H9 (cell line): ENCODE data around the gene ERCC6L2. TPM values are rescaled to one million over a fixed set of nuclear protein-coding genes. Genes with fewer than 3 reads are reported as not detected.

Experiments
- DNase-seq: peaks from one replicate; pipeline ENCODE4 v3.0.0-alpha.2; 2017
- H2AFZ ChIP-seq: one replicate; pipeline ENCODE4 v1.6.1; 2013; ENCODE audit warnings: mild to moderate bottlenecking, low read length, control low read depth, moderate library complexity
- H2AK5ac ChIP-seq: 2 replicates; pipeline ENCODE4 v1.6.1; 2013; ENCODE audit warnings: low read length, control low read depth, mixed read lengths; ENCODE audit not compliant: insufficient read length
- H2BK120ac ChIP-seq: one replicate; pipeline ENCODE4 v1.6.1; 2013; ENCODE audit warnings: low read depth, mild to moderate bottlenecking, low read length, control low read depth, inconsistent platforms; ENCODE audit not compliant: poor library complexity, severe bottlenecking
- H2BK12ac ChIP-seq: 2 replicates; pipeline ENCODE4 v1.6.1; 2013; ENCODE audit warnings: low read length, control low read depth, mixed read lengths, low read depth; ENCODE audit not compliant: insufficient read length
- H2BK15ac ChIP-seq: 2 replicates; pipeline ENCODE4 v1.6.1; 2013; ENCODE audit warnings: low read depth, low read length, control low read depth
- H2BK20ac ChIP-seq: one replicate; pipeline ENCODE4 v1.6.1; 2013; ENCODE audit warnings: low read depth, mild to moderate bottlenecking, low read length, control low read depth, inconsistent platforms; ENCODE audit not compliant: poor library complexity, severe bottlenecking
- H2BK5ac ChIP-seq: 2 replicates; pipeline ENCODE4 v1.6.1; 2013; ENCODE audit warnings: low read length, control low read depth, mixed read lengths; ENCODE audit not compliant: insufficient read length
- H3K14ac ChIP-seq: 2 replicates; pipeline ENCODE4 v1.6.1; 2013; ENCODE audit warnings: low read length, control low read depth; ENCODE audit not compliant: insufficient read depth
- H3K18ac ChIP-seq: 2 replicates; pipeline ENCODE4 v1.6.1; 2013; ENCODE audit warnings: low read depth, mild to moderate bottlenecking, mixed read lengths, low read length, control low read depth; ENCODE audit not compliant: insufficient read length
- H3K23ac ChIP-seq: 2 replicates; pipeline ENCODE4 v1.6.1; 2013; ENCODE audit warnings: low read length, control low read depth, mixed read lengths, low read depth; ENCODE audit not compliant: insufficient read length
- H3K23me2 ChIP-seq: 2 replicates; pipeline ENCODE4 v1.6.1; 2013; ENCODE audit warnings: low read depth, mild to moderate bottlenecking, mixed read lengths, low read length, control low read depth; ENCODE audit not compliant: insufficient read length, poor library complexity, severe bottlenecking
- H3K27ac ChIP-seq: 2 replicates; pipeline ENCODE4 v1.5.1; 2013; ENCODE audit warnings: low read length, control low read depth, mixed read lengths, low read depth; ENCODE audit not compliant: insufficient read length
- H3K27me3 ChIP-seq: 2 replicates; pipeline ENCODE4 v1.6.1; 2013; ENCODE audit warnings: low read length, control low read depth, inconsistent platforms; ENCODE audit not compliant: insufficient read depth
- H3K4ac ChIP-seq: 2 replicates; pipeline ENCODE4 v1.6.1; 2013; ENCODE audit warnings: low read depth, mild to moderate bottlenecking, control low read depth, inconsistent platforms, low read length, moderate library complexity
- H3K4me1 ChIP-seq: 2 replicates; pipeline ENCODE4 v1.6.1; 2013; ENCODE audit warnings: low read length, control low read depth, inconsistent platforms; ENCODE audit not compliant: insufficient read depth
- H3K4me2 ChIP-seq: 2 replicates; pipeline ENCODE4 v1.6.1; 2013; ENCODE audit warnings: low read length, control low read depth, mixed read lengths; ENCODE audit not compliant: insufficient read length, insufficient read depth
- H3K56ac ChIP-seq: 2 replicates; pipeline ENCODE4 v1.6.1; 2013; ENCODE audit warnings: low read depth, mild to moderate bottlenecking, mixed read lengths, low read length, control low read depth; ENCODE audit not compliant: insufficient read length
- H3K79me1 ChIP-seq: 2 replicates; pipeline ENCODE4 v1.6.1; 2013; ENCODE audit warnings: low read depth, mild to moderate bottlenecking, moderate library complexity, low read length, control low read depth, inconsistent platforms; ENCODE audit not compliant: insufficient read depth, poor library complexity, severe bottlenecking
- H3K79me2 ChIP-seq: 2 replicates; pipeline ENCODE4 v1.6.1; 2013; ENCODE audit warnings: low read length, control low read depth, inconsistent platforms; ENCODE audit not compliant: insufficient read depth
- H3K9ac ChIP-seq: 2 replicates; pipeline ENCODE4 v1.6.1; 2013; ENCODE audit warnings: low read length, control low read depth, mixed read lengths; ENCODE audit not compliant: insufficient read length; ENCODE audit errors: extremely low read depth
- H3K9me3 ChIP-seq: one replicate; pipeline ENCODE4 v1.6.1; 2013; ENCODE audit warnings: low read depth, low read length, inconsistent platforms; ENCODE audit not compliant: control insufficient read depth
- H3T11ph ChIP-seq: one replicate; pipeline ENCODE4 v1.6.1; 2013; ENCODE audit warnings: mild to moderate bottlenecking, low read length, control low read depth, inconsistent platforms
- H4K20me1 ChIP-seq: one replicate; pipeline ENCODE4 v1.6.1; 2013; ENCODE audit not compliant: control insufficient read depth, insufficient read length, insufficient read depth
- H4K5ac ChIP-seq: 2 replicates; pipeline ENCODE4 v1.6.1; 2013; ENCODE audit warnings: low read depth, mild to moderate bottlenecking, mixed read lengths, low read length, control low read depth; ENCODE audit not compliant: insufficient read length
- H4K8ac ChIP-seq: replicated peaks from 2 replicates; pipeline ENCODE4 v1.6.1; 2013; ENCODE audit warnings: low read length, control low read depth, mixed read lengths, low read depth; ENCODE audit not compliant: insufficient read length
- H4K91ac ChIP-seq: 2 replicates; pipeline ENCODE4 v1.6.1; 2013; ENCODE audit warnings: low read depth, mild to moderate bottlenecking, moderate library complexity, mixed read lengths, low read length, control low read depth; ENCODE audit not compliant: insufficient read length
- H3K27ac Mint-ChIP-seq, 3 experiments: 2 replicates in 2 of 3; 3 replicates in 1 of 3; pipeline ENCODE4 v1.8.0; 2020 to 2021; ENCODE audit warnings: mixed read lengths in 3 of 3, mild to moderate bottlenecking in 1 of 3, moderate library complexity in 1 of 3
- H3K27me3 Mint-ChIP-seq: 2 replicates; pipeline ENCODE4 v1.8.0; 2021; ENCODE audit warnings: low read depth, mild to moderate bottlenecking, moderate library complexity, mixed read lengths
- H3K36me3 Mint-ChIP-seq, 3 experiments: 2 replicates in 2 of 3; 3 replicates in 1 of 3; pipeline ENCODE4 v1.8.0; 2020 to 2021; ENCODE audit warnings: low read depth in 3 of 3, mixed read lengths in 3 of 3; ENCODE audit not compliant: insufficient read depth in 1 of 3
- H3K4me1 Mint-ChIP-seq, 2 experiments: 2 replicates each; pipeline ENCODE4 v1.8.0; 2020; ENCODE audit warnings: mixed read lengths in 2 of 2
- H3K4me3 Mint-ChIP-seq, 2 experiments: 2 replicates in 1 of 2; 3 replicates in 1 of 2; pipeline ENCODE4 v1.8.0; 2020 to 2021; ENCODE audit warnings: mild to moderate bottlenecking in 2 of 2, mixed read lengths in 2 of 2, moderate library complexity in 1 of 2
- H3K9me3 Mint-ChIP-seq, 2 experiments: 2 replicates in 1 of 2; 3 replicates in 1 of 2; pipeline ENCODE4 v1.8.0; 2020; ENCODE audit warnings: mild to moderate bottlenecking in 2 of 2, mixed read lengths in 2 of 2, moderate library complexity in 1 of 2
- CTCF ChIP-seq: fragments of 200-600 bp; sonication (generic); conservative IDR thresholded peaks from 3 replicates; pipeline ENCODE4 v1.8.0; 2021; ENCODE audit warnings: antibody characterized with exemption, mild to moderate bottlenecking
- WGBS: extraction: QIAGEN DNeasy Blood & Tissue Kit; methylation state at CpG from one replicate; pipeline ENCODE4 v1.1.7; 2013; ENCODE audit warnings: missing lambda C conversion rate, low lambda C conversion rate, mixed read lengths; ENCODE audit not compliant: insufficient read length; ENCODE audit errors: extremely low coverage; 5-methylcytosine and 5-hydroxymethylcytosine counted together
- total RNA-seq: library from RNA; stranded (reverse); gene quantifications from 2 replicates; pipeline ENCODE4 v1.2.1, GENCODE V29; 2021

Gene ERCC6L2
- total RNA-seq, 1 experiment from 2014 or later = 57.7 TPM

GRCh38 chr9:95876138-95876444 lies 600 bp downstream of the ERCC6L2 start:
- Histone ChIP-seq H2BK120ac (no peak overlapping the region), H4K5ac (no peak overlapping the region), H3K23me2 (peaks cover 6% of the 10 kb centered on the region), H3K56ac (no peak overlapping the region), H3K14ac (peak overlapping the region; percentile 25; the same call in 1 of the 2 replicates), H3K79me2 (peaks cover 5% of the 10 kb centered on the region; the same call in 1 of the 2 replicates), H2AFZ (peak overlapping the region; percentile 10), H3K4ac (no peak overlapping the region), H2BK15ac (no peak overlapping the region), H2BK12ac (no peak overlapping the region), H3K4me2 (no peak overlapping the region), H3K9ac (no peak overlapping the region), H2BK5ac (no peak overlapping the region), H3K23ac (no peak overlapping the region), H3K9me3 (no peaks in the 10 kb centered on the region), H3T11ph (no peak overlapping the region), H3K27ac (peak overlapping the region; percentile 84), H4K91ac (no peak overlapping the region), H2BK20ac (no peak overlapping the region), H2AK5ac (no peak overlapping the region), H4K8ac (no peak overlapping the region), H3K18ac (no peak overlapping the region), H3K4me1 (peaks cover 3% of the 10 kb centered on the region; the same call in 1 of the 2 replicates), H3K27me3 (no peaks in the 10 kb centered on the region), H4K20me1 (no peaks in the 10 kb centered on the region), H3K79me1 (peaks cover 6% of the 10 kb centered on the region)
- no peak for DNase-seq
- no CpG with 5 or more reads among the region's 9 CpGs for WGBS
- peak overlapping the region in 2 of 3 experiments; percentile 99 to 100; a peak in 6 of 7 replicates for H3K27ac Mint-ChIP-seq
- H3K9me3 Mint-ChIP-seq = no peaks in the 10 kb centered on the region
- no peaks in the 10 kb centered on the region for H3K27me3 Mint-ChIP-seq
- H3K36me3 Mint-ChIP-seq = peaks cover 3 to 9% (median 9%) of the 10 kb centered on the region in 3 experiments; a peak in 5 of 7 replicates
- TF ChIP-seq CTCF = no peak
- no peak overlapping the region for H3K4me3 Mint-ChIP-seq
- peaks cover 9 to 12% of the 10 kb centered on the region in 2 experiments for H3K4me1 Mint-ChIP-seq
